Liver (tissue), 3 donors: ENCODE measurements around the gene SOX5.

Experiments
- ATF3 ChIP-seq: IDR thresholded peaks from 2 replicates; pipeline ENCODE4 v1.6.1; 2016; ENCODE audit warnings: antibody characterized with exemption
- CTCF ChIP-seq: fragments of 150-350 bp; IDR thresholded peaks from 2 replicates; pipeline ENCODE4 v1.5.1; 2017; ENCODE audit warnings: improper control_type of control experiment, low read depth, low read length; ENCODE audit not compliant: missing input control
- EGR1 ChIP-seq, 2 donors: IDR thresholded peaks; 2 replicates each; pipeline ENCODE4 v1.6.1; 2016 to 2018; ENCODE audit warnings: antibody characterized with exemption in 2 of 2, low read depth in 2 of 2
- FOXA1 ChIP-seq: IDR thresholded peaks from 2 replicates; pipeline ENCODE4 v1.6.1; 2016; ENCODE audit warnings: antibody characterized with exemption
- GABPA ChIP-seq, 2 donors: IDR thresholded peaks in 1 of 2; conservative IDR thresholded peaks in 1 of 2; 2 replicates each; pipeline ENCODE4 v1.6.1; 2016; ENCODE audit warnings: antibody characterized with exemption in 2 of 2, mild to moderate bottlenecking in 1 of 2, moderate library complexity in 1 of 2
- MAX ChIP-seq: IDR thresholded peaks from 2 replicates; pipeline ENCODE4 v1.6.1; 2016; ENCODE audit warnings: antibody characterized with exemption
- NR2F2 ChIP-seq: IDR thresholded peaks from 2 replicates; pipeline ENCODE4 v1.6.1; 2016; ENCODE audit warnings: antibody characterized with exemption
- RAD21 ChIP-seq, 2 donors: IDR thresholded peaks; 2 replicates each; pipeline ENCODE4 v1.6.1; 2016; ENCODE audit warnings: antibody characterized with exemption in 2 of 2, mild to moderate bottlenecking in 2 of 2
- REST ChIP-seq: IDR thresholded peaks from 2 replicates; pipeline ENCODE4 v1.6.1; 2016; ENCODE audit warnings: antibody characterized with exemption, mild to moderate bottlenecking
- RXRA ChIP-seq, 2 donors: IDR thresholded peaks; 2 replicates each; pipeline ENCODE4 v1.6.1; 2017 to 2018; ENCODE audit warnings: antibody characterized with exemption in 2 of 2, mild to moderate bottlenecking in 1 of 2
- TAF1 ChIP-seq: conservative IDR thresholded peaks from 2 replicates; pipeline ENCODE4 v1.6.1; 2016; ENCODE audit warnings: antibody characterized with exemption, mild to moderate bottlenecking
- YY1 ChIP-seq: IDR thresholded peaks from 2 replicates; pipeline ENCODE4 v1.6.1; 2016; ENCODE audit warnings: antibody characterized with exemption, mild to moderate bottlenecking
- ZBTB33 ChIP-seq: IDR thresholded peaks from 2 replicates; pipeline ENCODE4 v1.6.1; 2016; ENCODE audit warnings: antibody characterized with exemption
- donor health status: healthy.
- donor health status: healthy.

GRCh38 chr12:23771240-23771949 lies 178.1 kb downstream of the SOX5 start:
- TF ChIP-seq CTCF: no peak
- peak in 1 of 2 donors; percentile 21 for TF ChIP-seq RAD21 (IDR thresholded peaks at IDR 0.05)
- no peak for TF ChIP-seq ATF3
- peak; percentile 88 for TF ChIP-seq YY1
- TF ChIP-seq REST: peak; percentile 23
- no peak for TF ChIP-seq TAF1
- no peak for TF ChIP-seq GABPA (IDR thresholded peaks at IDR 0.05 in 1 of 2, conservative IDR thresholded peaks at IDR 0.05 in 1 of 2)
- TF ChIP-seq ZBTB33: peak; percentile 22
- peak; percentile 44 for TF ChIP-seq MAX
- TF ChIP-seq FOXA1: no peak
- TF ChIP-seq NR2F2: no peak
- no peak for TF ChIP-seq EGR1 (IDR thresholded peaks at IDR 0.05; ENCODE audit: low read depth in 2 of 2)
- peak; percentile 44 to 71 for TF ChIP-seq RXRA (IDR thresholded peaks at IDR 0.05)
